HepG2 (cell line): ENCODE data around the gene GRM8. TPM values are rescaled to one million over a fixed set of nuclear protein-coding genes. Genes with fewer than 3 reads are reported as not detected.

ENCODE experiments used
- ATAC-seq: fragments of 200-7000 bp; cut with Tn5 transposase; 3 replicates; pipeline ENCODE4 v1.9.1; 2020; ENCODE audit warnings: mild to moderate bottlenecking, moderate library complexity
- BruUV-seq: library from RNA; stranded (reverse); fragments of 400-500 nt; replicated peaks from 2 replicates; lab custom pipeline; 2021; lab: Mats Ljungman, UMichigan
- CTCF ChIA-PET: fragments of 300-600 bp; formaldehyde crosslinking; extraction: SDS; loops from one replicate; lab custom pipeline; 2021; ENCODE audit warnings: low total read pairs, inconsistent platforms, low intra/inter-chr PET ratio; lab: Yijun Ruan, JAX
- POLR2A ChIA-PET: fragments of 350-600 bp; sonication (Branson Sonifier 250); formaldehyde crosslinking; loops from one replicate; lab custom pipeline; 2020; ENCODE audit warnings: antibody characterized with exemption, inconsistent platforms; lab: Yijun Ruan, JAX
- DNase-seq: peaks from one replicate; pipeline ENCODE4 v3.0.0-alpha.2; 2015; ENCODE audit warnings: low spot score
- FAIRE-seq: peaks from 3 replicates; lab custom pipeline; 2011; peaks lifted over from hg19 to GRCh38; lab: Jason Lieb, UNC
- H2AFZ ChIP-seq: one replicate; pipeline ENCODE4 v1.6.1; 2011; ENCODE audit warnings: low read length, inconsistent platforms
- H3K27ac ChIP-seq: fragments of 300-600 bp; 3 replicates; pipeline ENCODE4 v1.8.0; 2011; ENCODE audit warnings: mixed run types, mild to moderate bottlenecking, mixed read lengths, low read length, inconsistent platforms; ENCODE audit not compliant: insufficient read depth; ENCODE audit errors: extremely low read length
- H3K27me3 ChIP-seq, 2 experiments: fragments of 200-600 bp in 1 of 2; 2 replicates in 1 of 2; 3 replicates in 1 of 2; pipeline versions ENCODE4 v1.6.0 to v1.8.0; 2011; ENCODE audit warnings: low read length in 2 of 2, mild to moderate bottlenecking in 2 of 2, moderate library complexity in 2 of 2, inconsistent platforms in 1 of 2; ENCODE audit not compliant: insufficient read depth in 2 of 2, control insufficient read depth in 1 of 2
- H3K36me3 ChIP-seq, 2 experiments: fragments of 200-600 bp in 1 of 2; replicated peaks in 1 of 2; 2 replicates in 1 of 2; 3 replicates in 1 of 2; pipeline versions ENCODE4 v1.5.1 to v1.8.0; 2011; ENCODE audit warnings: low read length in 2 of 2, inconsistent platforms in 1 of 2; ENCODE audit not compliant: insufficient read depth in 2 of 2, control insufficient read depth in 1 of 2
- H3K4me1 ChIP-seq: 2 replicates; pipeline ENCODE4 v1.5.1; 2012; ENCODE audit warnings: low read length, inconsistent platforms; ENCODE audit not compliant: insufficient read depth
- H3K4me2 ChIP-seq: 2 replicates; pipeline ENCODE4 v1.6.0; 2011; ENCODE audit warnings: low read depth, low read length, inconsistent platforms
- H3K4me3 ChIP-seq, 3 experiments: fragments of 200-600 bp in 1 of 3; sonication (generic), shearing (Covaris generic) in 1 of 3; replicated peaks in 1 of 3; 2 replicates each; pipeline ENCODE4 v1.5.1; 2011 to 2016; ENCODE audit warnings: low read length in 3 of 3, inconsistent platforms in 2 of 3, low read depth in 2 of 3, mild to moderate bottlenecking in 2 of 3, control low read depth in 1 of 3, mixed read lengths in 1 of 3; ENCODE audit not compliant: insufficient read depth in 1 of 3
- H3K79me2 ChIP-seq: one replicate; pipeline ENCODE4 v1.6.1; 2011; ENCODE audit warnings: low read length, inconsistent platforms; ENCODE audit not compliant: insufficient read depth
- H3K9ac ChIP-seq: 2 replicates; pipeline ENCODE4 v1.6.0; 2011; ENCODE audit warnings: mild to moderate bottlenecking, low read depth, low read length, inconsistent platforms; ENCODE audit not compliant: insufficient read depth
- H3K9me3 ChIP-seq: 2 replicates; pipeline ENCODE4 v1.5.1; 2012; ENCODE audit warnings: mild to moderate bottlenecking, low read length
- H4K20me1 ChIP-seq: 2 replicates; pipeline ENCODE4 v1.6.0; 2011; ENCODE audit warnings: inconsistent platforms, mild to moderate bottlenecking, low read length, moderate library complexity; ENCODE audit not compliant: insufficient read depth
- AHR ChIP-seq: IDR thresholded peaks from 2 replicates; pipeline ENCODE4 v1.6.1; 2018; ENCODE audit warnings: missing genetic modification reagents, missing compliant biosample characterization
- ATAD3A ChIP-seq: sonication (generic); formaldehyde crosslinking; IDR thresholded peaks from 2 replicates; pipeline ENCODE4 v1.4.0; 2020; ENCODE audit warnings: missing genetic modification reagents
- ATF1 ChIP-seq: IDR thresholded peaks from 2 replicates; pipeline ENCODE4 v1.6.1; 2016; ENCODE audit warnings: mild to moderate bottlenecking, control low read depth
- ETV6 ChIP-seq: sonication (generic); formaldehyde crosslinking; conservative IDR thresholded peaks from 2 replicates; pipeline ENCODE4 v1.4.0; 2020; ENCODE audit warnings: missing genetic modification reagents
- FOXA1 ChIP-seq, 2 experiments: fragments of 450-650 bp in 1 of 2; sonication (generic) in 1 of 2; formaldehyde crosslinking in 1 of 2; IDR thresholded peaks; 2 replicates each; pipeline versions ENCODE4 v1.4.0 to v1.6.1; 2016 to 2020; ENCODE audit warnings: missing genetic modification reagents in 1 of 2
- HCFC1 ChIP-seq: fragments of 150-350 bp; IDR thresholded peaks from 2 replicates; pipeline ENCODE4 v1.6.1; 2014; ENCODE audit warnings: low read depth, low read length
- HDAC1 ChIP-seq: sonication (generic); formaldehyde crosslinking; IDR thresholded peaks from 2 replicates; pipeline ENCODE4 v1.5.1; 2020; ENCODE audit warnings: mild to moderate bottlenecking, missing genetic modification reagents
- IKZF4 ChIP-seq: sonication (generic); formaldehyde crosslinking; IDR thresholded peaks from 2 replicates; pipeline ENCODE4 v1.5.1; 2020; ENCODE audit warnings: borderline replicate concordance, mild to moderate bottlenecking, low read depth, missing genetic modification reagents; ENCODE audit errors: not compliant biosample characterization
- MTERF4 ChIP-seq: sonication (generic); formaldehyde crosslinking; IDR thresholded peaks from 2 replicates; pipeline ENCODE4 v1.8.0; 2023; ENCODE audit warnings: mild to moderate bottlenecking, missing genetic modification reagents
- MYC ChIP-seq: sonication (generic); formaldehyde crosslinking; IDR thresholded peaks from 2 replicates; pipeline ENCODE4 v1.9.0; 2021; ENCODE audit warnings: missing genetic modification reagents, borderline replicate concordance
- RAD51 ChIP-seq: fragments of 450-650 bp; IDR thresholded peaks from 2 replicates; pipeline ENCODE4 v1.6.1; 2016; ENCODE audit warnings: borderline replicate concordance
- SNAI1 ChIP-seq: sonication (generic); formaldehyde crosslinking; IDR thresholded peaks from 2 replicates; pipeline ENCODE4 v1.5.0; 2020; ENCODE audit warnings: mild to moderate bottlenecking, missing genetic modification reagents, borderline replicate concordance
- U2AF1 ChIP-seq: fragments of 200-400 bp; formaldehyde crosslinking; optimal IDR thresholded peaks from 2 replicates; pipeline ENCODE3; 2017; ENCODE audit warnings: mild to moderate bottlenecking, low read depth, low read length
- ZFP36L1 ChIP-seq: sonication (generic); formaldehyde crosslinking; IDR thresholded peaks from 2 replicates; pipeline ENCODE4 v1.8.0; 2022; ENCODE audit warnings: mild to moderate bottlenecking, missing genetic modification reagents, moderate library complexity
- ZNF33B ChIP-seq: sonication (generic); formaldehyde crosslinking; IDR thresholded peaks from 2 replicates; pipeline ENCODE4 v1.5.1; 2020; ENCODE audit warnings: mild to moderate bottlenecking, missing genetic modification reagents
- WGBS: methylation state at CpG from one replicate; pipeline ENCODE4 v1.1.6; 2017; ENCODE audit warnings: low lambda C conversion rate; 5-methylcytosine and 5-hydroxymethylcytosine counted together
- in situ Hi-C: cut with HindIII; loops from 2 replicates; pipeline ENCODE4 v1.10.0; 2017; ENCODE audit warnings: low pct_unique_long_range_greater_than_20kb; ENCODE audit not compliant: extremely low pct_ligation_motif_present
- intact Hi-C: fragments of 100-400 bp; cut with micrococcal nuclease; formaldehyde crosslinking; loops from one replicate; pipeline ENCODE4 v1.10.0; 2022; ENCODE audit not compliant: unreplicated experiment
- polyA plus RNA-seq, 8 experiments: library from polyadenylated mRNA; depleted of rRNA in 3 of 8; stranded (reverse) in 7 of 8; unstranded in 1 of 8; fragments of >200 nt; fragmentation: Illumina TruSeq in 4 of 8; extraction: Trizol in 4 of 8; gene quantifications; 2 replicates each; pipeline versions ENCODE4 v1.2.1 to v1.2.3, GENCODE V29; 2011 to 2016; ENCODE audit warnings: low read depth in 4 of 8, missing spikeins in 1 of 8, mixed read lengths in 1 of 8; ENCODE audit not compliant: insufficient read depth in 1 of 8
- total RNA-seq, 5 experiments: library from RNA; depleted of rRNA; stranded (reverse); fragments of >200 nt; fragmentation: Illumina TruSeq; extraction: Trizol; gene quantifications; 2 replicates each; pipeline ENCODE4 v1.2.3, GENCODE V29; 2016; ENCODE audit warnings: low read depth in 1 of 5
- TF ChIP-seq, protein P1 (sequence below): sonication (generic); formaldehyde crosslinking; IDR thresholded peaks from 2 replicates; pipeline ENCODE4 v1.5.0; 2020; ENCODE audit warnings: mild to moderate bottlenecking, missing genetic modification reagents

The GRM8 gene
- total and polyA plus RNA-seq, 2 of the 13 experiments (the other 11 are each of a cell fraction or from before 2014, with no cell fraction given) = not detected

DNA sequence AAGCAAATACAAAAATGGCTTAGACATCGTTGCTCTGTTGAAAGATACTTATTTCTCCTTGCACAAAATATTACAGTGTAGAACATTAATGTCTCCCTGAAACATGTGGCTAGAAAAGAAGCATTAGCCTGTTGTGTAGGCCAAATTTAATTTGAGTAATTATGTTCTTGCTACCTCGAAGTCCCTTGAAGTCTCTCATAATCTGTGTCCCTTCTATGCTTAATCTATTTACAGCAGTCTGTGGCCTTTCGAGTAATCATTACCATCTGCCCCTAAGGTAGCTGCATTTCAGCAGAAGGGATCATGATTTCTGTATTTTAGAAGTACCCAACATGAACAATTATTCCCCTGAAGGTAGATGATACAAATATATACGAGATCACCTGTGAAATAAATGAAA lies 615.2 kb downstream of the GRM8 start:
- Histone ChIP-seq H3K9me3 (peaks cover 38% of the 10 kb centered on the region), H2AFZ (no peak overlapping the region), H3K9ac (no peak overlapping the region), H3K4me1 (no peaks in the 10 kb centered on the region), H4K20me1 (no peaks in the 10 kb centered on the region), H3K4me2 (no peak overlapping the region), H3K27me3 (no peaks in the 10 kb centered on the region), H3K27ac (no peak overlapping the region), H3K4me3 (no peak overlapping the region), H3K79me2 (no peaks in the 10 kb centered on the region), H3K36me3 (no peaks in the 10 kb centered on the region)
- 0% methylated on average over 4 of the region's 4 CpGs for WGBS
- ChIA-PET CTCF (no interaction called here), POLR2A (no interaction called here)
- DNase-seq (no peak), ATAC-seq (no peak), FAIRE-seq (no peak)
- in situ Hi-C loops = no loop called here
- TF ChIP-seq ETV6 (CRISPR knock-in tag) (no peak), HCFC1 (no peak), MTERF4 (no peak), HDAC1 (CRISPR knock-in tag) (no peak), RAD51 (no peak), SNAI1 (CRISPR knock-in tag) (no peak), ZFP36L1 (CRISPR knock-in tag) (no peak), FOXA1 (IDR thresholded peaks at IDR 0.05) (no peak), FOXA1 (CRISPR knock-in tag; IDR thresholded peaks at IDR 0.05) (no peak), MYC (no peak), ZNF33B (no peak), U2AF1 (no peak), ATAD3A (CRISPR knock-in tag) (no peak), ATF1 (CRISPR knock-in tag) (no peak), AHR (CRISPR knock-in tag) (no peak), IKZF4 (CRISPR knock-in tag) (no peak)
- TF ChIP-seq, protein P1, sequence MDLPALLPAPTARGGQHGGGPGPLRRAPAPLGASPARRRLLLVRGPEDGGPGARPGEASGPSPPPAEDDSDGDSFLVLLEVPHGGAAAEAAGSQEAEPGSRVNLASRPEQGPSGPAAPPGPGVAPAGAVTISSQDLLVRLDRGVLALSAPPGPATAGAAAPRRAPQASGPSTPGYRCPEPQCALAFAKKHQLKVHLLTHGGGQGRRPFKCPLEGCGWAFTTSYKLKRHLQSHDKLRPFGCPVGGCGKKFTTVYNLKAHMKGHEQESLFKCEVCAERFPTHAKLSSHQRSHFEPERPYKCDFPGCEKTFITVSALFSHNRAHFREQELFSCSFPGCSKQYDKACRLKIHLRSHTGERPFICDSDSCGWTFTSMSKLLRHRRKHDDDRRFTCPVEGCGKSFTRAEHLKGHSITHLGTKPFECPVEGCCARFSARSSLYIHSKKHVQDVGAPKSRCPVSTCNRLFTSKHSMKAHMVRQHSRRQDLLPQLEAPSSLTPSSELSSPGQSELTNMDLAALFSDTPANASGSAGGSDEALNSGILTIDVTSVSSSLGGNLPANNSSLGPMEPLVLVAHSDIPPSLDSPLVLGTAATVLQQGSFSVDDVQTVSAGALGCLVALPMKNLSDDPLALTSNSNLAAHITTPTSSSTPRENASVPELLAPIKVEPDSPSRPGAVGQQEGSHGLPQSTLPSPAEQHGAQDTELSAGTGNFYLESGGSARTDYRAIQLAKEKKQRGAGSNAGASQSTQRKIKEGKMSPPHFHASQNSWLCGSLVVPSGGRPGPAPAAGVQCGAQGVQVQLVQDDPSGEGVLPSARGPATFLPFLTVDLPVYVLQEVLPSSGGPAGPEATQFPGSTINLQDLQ (CRISPR knock-in tag) = no peak
- intact Hi-C loops = no loop called here
- no TSS peak for BruUV-seq
